Left kidney (tissue), 1 donor: ENCODE measurements around the gene SPECC1L. TPM values are rescaled to one million over a fixed set of nuclear protein-coding genes. Genes with fewer than 3 reads are reported as not detected.

Experiments
- polyA plus RNA-seq: library from polyadenylated mRNA; unstranded; fragments of 120-200 nt; gene quantifications from one replicate; pipeline ENCODE4 v1.2.1, GENCODE V29; 2013; ENCODE audit not compliant: insufficient read length

The SPECC1L gene
- polyA plus RNA-seq, 1 donor: 54.1 TPM

Other genes with a start within 250 kb of the SPECC1L start
- 15.1 TPM for gene SUSD2, start 89.3 kb upstream of the SPECC1L start, polyA plus RNA-seq
- 18.3 TPM for gene GGT5, start 25.7 kb upstream of the SPECC1L start, polyA plus RNA-seq
- 7.1 TPM for gene ADORA2A, start 156.8 kb downstream of the SPECC1L start, polyA plus RNA-seq
- gene UPB1, start 224.5 kb downstream of the SPECC1L start, polyA plus RNA-seq: 1.1 TPM